HG03457 (cell line): ENCODE results near the gene PCDHB8.
"Not testable (repeated sequence)": the region's sequence is repeated elsewhere in the genome, so short reads cannot be mapped to it uniquely, and the experiment has no call there.

Experiments
- ATAC-seq: cut with Tn5 transposase; IDR thresholded peaks from one replicate; pipeline ENCODE4 v1.9.1; 2021; ENCODE audit warnings: moderate number of reproducible peaks; ENCODE audit not compliant: unreplicated experiment

PCDHB8 gene

DNA sequence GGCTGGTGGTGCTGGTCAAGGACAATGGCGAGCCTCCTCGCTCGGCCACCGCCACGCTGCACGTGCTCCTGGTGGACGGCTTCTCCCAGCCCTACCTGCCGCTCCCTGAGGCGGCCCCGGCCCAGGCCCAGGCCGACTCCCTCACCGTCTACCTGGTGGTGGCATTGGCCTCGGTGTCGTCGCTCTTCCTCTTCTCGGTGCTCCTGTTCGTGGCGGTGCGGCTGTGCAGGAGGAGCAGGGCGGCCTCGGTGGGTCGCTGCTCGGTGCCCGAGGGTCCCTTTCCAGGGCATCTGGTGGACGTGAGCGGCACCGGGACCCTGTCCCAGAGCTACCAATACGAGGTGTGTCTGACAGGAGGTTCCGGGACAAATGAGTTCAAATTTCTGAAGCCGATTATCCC, 47.8 kb downstream of the PCDHB8 start:
- ATAC-seq = not testable (repeated sequence)
